Measurements from ENCODE around the gene PARP12.

GRCh38 chr7:140051820-140052219, 10.9 kb downstream of the PARP12 start:
- TF ChIP-seq POLR2A (IDR thresholded peaks at IDR 0.05) = no peak
- no peak for TF ChIP-seq CTCF (IDR thresholded peaks at IDR 0.05)
